Spleen (tissue), 7 donors: ENCODE results near the gene GBE1.

Experiments
- POLR2A ChIP-seq, 3 donors: fragments of 450-650 bp; IDR thresholded peaks; one replicate each; pipeline ENCODE4 v1.5.1; 2017; ENCODE audit warnings: antibody characterized with exemption in 3 of 3, mild to moderate bottlenecking in 1 of 3
- POLR2AphosphoS5 ChIP-seq, 3 donors: sonication (generic); formaldehyde crosslinking; IDR thresholded peaks; one replicate each; pipeline ENCODE4 v1.5.1; 2017; ENCODE audit warnings: antibody characterized with exemption in 3 of 3
- TF ChIP-seq, protein P1 (sequence below), 11 experiments: fragments of 200-600 bp in 7 of 11; fragments of 450-650 bp in 4 of 11; sonication (generic) in 4 of 11; IDR thresholded peaks in 8 of 11; conservative IDR thresholded peaks in 3 of 11; 1 replicate in 7 of 11; 2 replicates in 4 of 11; pipeline versions ENCODE4 v1.4.0 to v1.8.0; 2016 to 2021; ENCODE audit warnings: antibody characterized with exemption in 11 of 11, inconsistent platforms in 4 of 11, mild to moderate bottlenecking in 1 of 11
- donor health status: DM: no; HTN: no; CAD: no; lungs with moderate emphysema.
- donor health status: DM: no; HTN: no; CAD: no.
- donor health status: DM: no; HTN: no; CAD: no.

DNA sequence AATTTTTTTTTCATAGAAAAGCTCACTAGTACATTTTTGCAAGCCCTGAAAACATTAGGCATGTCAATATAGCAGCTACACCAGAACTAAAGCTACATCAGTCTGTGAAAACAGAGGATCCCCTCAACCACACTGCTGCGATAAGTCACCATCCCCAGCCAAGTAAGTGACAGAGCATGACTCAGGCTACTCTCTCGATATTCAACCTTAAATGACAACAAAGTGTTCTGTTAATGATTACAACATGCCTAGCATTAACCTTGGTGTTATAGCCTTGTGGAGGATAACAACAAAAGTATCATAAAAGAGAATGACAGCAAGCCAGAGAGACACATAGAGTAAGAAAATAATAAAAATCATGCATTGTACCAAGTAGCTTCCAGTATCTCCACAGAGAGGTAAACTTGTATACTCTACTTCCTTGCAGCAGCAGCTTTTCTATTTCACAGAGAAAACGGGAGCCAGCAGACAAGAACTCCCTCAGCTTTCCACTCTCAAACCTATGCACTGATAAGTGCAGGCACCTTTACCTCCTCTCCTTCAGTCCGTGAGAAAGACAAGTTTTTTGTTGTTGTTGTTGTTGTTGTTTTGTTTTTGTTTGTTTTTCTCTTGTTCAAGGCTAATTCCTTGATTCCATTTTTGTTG, 76.6 kb downstream of the GBE1 start:
- TF ChIP-seq, protein P1, sequence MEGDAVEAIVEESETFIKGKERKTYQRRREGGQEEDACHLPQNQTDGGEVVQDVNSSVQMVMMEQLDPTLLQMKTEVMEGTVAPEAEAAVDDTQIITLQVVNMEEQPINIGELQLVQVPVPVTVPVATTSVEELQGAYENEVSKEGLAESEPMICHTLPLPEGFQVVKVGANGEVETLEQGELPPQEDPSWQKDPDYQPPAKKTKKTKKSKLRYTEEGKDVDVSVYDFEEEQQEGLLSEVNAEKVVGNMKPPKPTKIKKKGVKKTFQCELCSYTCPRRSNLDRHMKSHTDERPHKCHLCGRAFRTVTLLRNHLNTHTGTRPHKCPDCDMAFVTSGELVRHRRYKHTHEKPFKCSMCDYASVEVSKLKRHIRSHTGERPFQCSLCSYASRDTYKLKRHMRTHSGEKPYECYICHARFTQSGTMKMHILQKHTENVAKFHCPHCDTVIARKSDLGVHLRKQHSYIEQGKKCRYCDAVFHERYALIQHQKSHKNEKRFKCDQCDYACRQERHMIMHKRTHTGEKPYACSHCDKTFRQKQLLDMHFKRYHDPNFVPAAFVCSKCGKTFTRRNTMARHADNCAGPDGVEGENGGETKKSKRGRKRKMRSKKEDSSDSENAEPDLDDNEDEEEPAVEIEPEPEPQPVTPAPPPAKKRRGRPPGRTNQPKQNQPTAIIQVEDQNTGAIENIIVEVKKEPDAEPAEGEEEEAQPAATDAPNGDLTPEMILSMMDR (IDR thresholded peaks at IDR 0.05 in 8 of 11, conservative IDR thresholded peaks at IDR 0.05 in 3 of 11) = no peak
- no peak for TF ChIP-seq POLR2AphosphoS5 (IDR thresholded peaks at IDR 0.05)
- no peak for TF ChIP-seq POLR2A (IDR thresholded peaks at IDR 0.05)
